Astrocyte (in vitro differentiated cells and primary cell): Measurements from ENCODE around the gene GFRA1. TPM values are rescaled to one million over a fixed set of nuclear protein-coding genes. Genes with fewer than 3 reads are reported as not detected.

Source experiments
- DNase-seq: peaks from one replicate; pipeline ENCODE4 v3.0.0-alpha.2; 2010; ENCODE audit warnings: low read depth
- FAIRE-seq: peaks from 2 replicates; lab custom pipeline; 2011; peaks lifted over from hg19 to GRCh38; lab: Jason Lieb, UNC
- H2AFZ ChIP-seq: 2 replicates; pipeline ENCODE4 v1.6.0; 2012; ENCODE audit warnings: low read depth, low read length, inconsistent platforms
- H3K27ac ChIP-seq: 2 replicates; pipeline ENCODE4 v1.5.1; 2011; ENCODE audit warnings: low read depth, low read length, inconsistent platforms
- H3K27me3 ChIP-seq: 2 replicates; pipeline ENCODE4 v1.6.0; 2011; ENCODE audit warnings: low read length, inconsistent platforms; ENCODE audit not compliant: insufficient read depth
- H3K36me3 ChIP-seq: 2 replicates; pipeline ENCODE4 v1.5.1; 2011; ENCODE audit warnings: low read length, inconsistent platforms; ENCODE audit not compliant: insufficient read depth
- H3K4me1 ChIP-seq: 2 replicates; pipeline ENCODE4 v1.5.1; 2011; ENCODE audit warnings: low read length, inconsistent platforms; ENCODE audit not compliant: insufficient read depth
- H3K4me2 ChIP-seq: 2 replicates; pipeline ENCODE4 v1.6.0; 2012; ENCODE audit warnings: low read length, inconsistent platforms
- H3K4me3 ChIP-seq: 2 replicates; pipeline ENCODE4 v1.5.1; 2011; ENCODE audit warnings: low read depth, mild to moderate bottlenecking, low read length, inconsistent platforms; ENCODE audit not compliant: insufficient read depth
- H3K79me2 ChIP-seq: 2 replicates; pipeline ENCODE4 v1.6.0; 2012; ENCODE audit warnings: mild to moderate bottlenecking, low read length, inconsistent platforms; ENCODE audit not compliant: insufficient read depth
- H3K9ac ChIP-seq: 2 replicates; pipeline ENCODE4 v1.6.0; 2012; ENCODE audit warnings: mild to moderate bottlenecking, low read length, inconsistent platforms
- H3K9me3 ChIP-seq: 2 replicates; pipeline ENCODE4 v1.5.1; 2012; ENCODE audit warnings: low read depth, mild to moderate bottlenecking, low read length, inconsistent platforms; ENCODE audit not compliant: insufficient read depth
- H4K20me1 ChIP-seq: 2 replicates; pipeline ENCODE4 v1.6.0; 2012; ENCODE audit warnings: low read length, inconsistent platforms; ENCODE audit not compliant: insufficient read depth
- H3K27ac Mint-ChIP-seq: one replicate; pipeline ENCODE4 v1.8.0; 2021; ENCODE audit warnings: mild to moderate bottlenecking, mixed read lengths; ENCODE audit not compliant: unreplicated experiment
- H3K27me3 Mint-ChIP-seq: one replicate; pipeline ENCODE4 v1.8.0; 2021; ENCODE audit warnings: low read depth, mixed read lengths; ENCODE audit not compliant: unreplicated experiment
- H3K36me3 Mint-ChIP-seq: one replicate; pipeline ENCODE4 v1.8.0; 2021; ENCODE audit warnings: low read depth, mixed read lengths; ENCODE audit not compliant: unreplicated experiment
- H3K4me1 Mint-ChIP-seq: one replicate; pipeline ENCODE4 v1.8.0; 2021; ENCODE audit warnings: low read depth, mixed read lengths; ENCODE audit not compliant: unreplicated experiment
- H3K4me3 Mint-ChIP-seq: one replicate; pipeline ENCODE4 v1.8.0; 2021; ENCODE audit warnings: mild to moderate bottlenecking, moderate library complexity, mixed read lengths; ENCODE audit not compliant: unreplicated experiment
- H3K9me3 Mint-ChIP-seq: one replicate; pipeline ENCODE4 v1.8.0; 2021; ENCODE audit warnings: mild to moderate bottlenecking, mixed read lengths; ENCODE audit not compliant: unreplicated experiment
- CTCF ChIP-seq: IDR thresholded peaks from 2 replicates; pipeline ENCODE4 v1.5.1; 2011; ENCODE audit warnings: low read depth, mild to moderate bottlenecking, inconsistent platforms, low read length, moderate library complexity; ENCODE audit not compliant: insufficient read depth
- EZH2 ChIP-seq: IDR thresholded peaks from 2 replicates; pipeline ENCODE4 v1.6.1; 2012; ENCODE audit warnings: mild to moderate bottlenecking, low read length, inconsistent platforms; ENCODE audit not compliant: insufficient read depth
- total RNA-seq: library from RNA; stranded (reverse); gene quantifications from 2 replicates; pipeline ENCODE4 v1.2.1, GENCODE V29; 2021

Gene GFRA1
- total RNA-seq, 1 donor from 2014 or later: 24.2 TPM

GRCh38 chr10:116270126-116270770 lies 2.8 kb downstream of the GFRA1 start:
- no peak overlapping the region for H2AFZ ChIP-seq
- peaks cover 20% of the 10 kb centered on the region for H3K27me3 ChIP-seq
- no peak for FAIRE-seq
- no peak overlapping the region for H3K27ac Mint-ChIP-seq
- H3K9me3 ChIP-seq: no peaks in the 10 kb centered on the region
- H3K4me3 Mint-ChIP-seq: peak overlapping the region; percentile 60
- DNase-seq: no peak
- H3K79me2 ChIP-seq: no peaks in the 10 kb centered on the region
- H3K27me3 Mint-ChIP-seq: peaks cover 43% of the 10 kb centered on the region
- H3K36me3 ChIP-seq: no peaks in the 10 kb centered on the region
- H4K20me1 ChIP-seq: no peaks in the 10 kb centered on the region
- no peak overlapping the region for H3K27ac ChIP-seq
- H3K4me1 ChIP-seq: peaks cover 6% of the 10 kb centered on the region
- no peak overlapping the region for H3K4me3 ChIP-seq
- H3K36me3 Mint-ChIP-seq: no peaks in the 10 kb centered on the region
- H3K9me3 Mint-ChIP-seq: peaks cover 2% of the 10 kb centered on the region
- H3K4me1 Mint-ChIP-seq: peaks cover 6% of the 10 kb centered on the region
- no peak for TF ChIP-seq EZH2
- TF ChIP-seq CTCF: no peak
- H3K9ac ChIP-seq: no peak overlapping the region
- H3K4me2 ChIP-seq: peak overlapping the region; percentile 99

- H3K36me3 Mint-ChIP-seq: no peaks in the 10 kb centered on the region
- H3K27me3 Mint-ChIP-seq: peaks cover 36% of the 10 kb centered on the region
Measured at GRCh38 chr10:116269619-116270018, 3.4 kb downstream of the GFRA1 start.

More at GRCh38 chr10:116269619-116270018, 3.4 kb downstream of the GFRA1 start:
- H3K27me3 ChIP-seq: peaks cover 16% of the 10 kb centered on the region
- no peak overlapping the region for H3K9ac ChIP-seq
- FAIRE-seq: no peak
- H4K20me1 ChIP-seq: no peaks in the 10 kb centered on the region
- H3K27ac Mint-ChIP-seq: no peak overlapping the region
- H3K4me2 ChIP-seq: no peak overlapping the region
- DNase-seq: no peak
- peaks cover 2% of the 10 kb centered on the region for H3K9me3 Mint-ChIP-seq
- H3K27ac ChIP-seq: no peak overlapping the region
- H3K36me3 ChIP-seq: no peaks in the 10 kb centered on the region
- peaks cover 6% of the 10 kb centered on the region for H3K4me1 Mint-ChIP-seq
- no peak overlapping the region for H3K4me3 ChIP-seq
- no peak overlapping the region for H2AFZ ChIP-seq
- H3K4me1 ChIP-seq: peaks cover 6% of the 10 kb centered on the region
- H3K79me2 ChIP-seq: no peaks in the 10 kb centered on the region
- H3K4me3 Mint-ChIP-seq: no peak overlapping the region
- TF ChIP-seq EZH2: no peak
- TF ChIP-seq CTCF: no peak
- H3K9me3 ChIP-seq: no peaks in the 10 kb centered on the region
